ENCODE data around the gene ACSS3.
"Not testable (repeated sequence)": the region's sequence is repeated elsewhere in the genome, so short reads cannot be mapped to it uniquely, and the experiment has no call there.

Gene ACSS3

DNA sequence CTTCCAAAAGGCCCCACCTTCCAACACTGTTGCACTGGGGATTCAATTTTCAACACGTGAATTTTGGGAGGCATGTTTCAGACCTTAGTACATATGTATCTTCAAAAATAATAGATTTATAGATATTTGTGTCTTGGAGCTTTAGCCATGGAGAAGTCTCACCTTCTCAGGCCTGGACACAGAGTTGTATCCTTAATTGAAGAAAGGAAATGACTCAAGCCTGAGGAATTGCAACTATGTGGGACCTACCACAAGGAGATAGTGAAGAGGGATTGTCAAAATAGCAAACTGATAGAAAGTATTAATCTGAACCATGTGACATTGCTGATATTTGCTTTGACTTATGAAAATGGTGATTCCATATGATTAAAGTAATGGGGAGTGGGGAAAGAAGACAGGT is 89.8 kb downstream of the ACSS3 start:
- DNase-seq (ENCODE audit: low spot score) = no peak

DNA sequence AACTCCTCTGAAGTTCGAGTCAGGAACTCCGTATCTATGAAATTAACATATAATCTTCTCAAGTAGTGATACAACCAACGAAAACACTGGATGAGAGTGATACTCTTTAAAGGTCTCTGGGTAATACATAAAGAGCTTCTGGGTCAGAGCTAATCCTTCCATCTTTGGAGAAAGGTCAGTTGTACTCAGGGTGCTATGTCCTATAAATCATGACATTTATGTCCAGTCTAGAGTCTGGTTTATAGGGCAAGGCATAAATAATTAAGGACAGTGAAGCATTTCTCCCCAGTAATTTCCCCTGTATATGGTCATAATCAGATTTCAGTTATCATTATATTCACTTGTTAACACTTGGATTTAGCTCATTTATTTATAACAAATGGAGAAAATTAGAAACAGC is 90.6 kb downstream of the ACSS3 start:
- DNase-seq (ENCODE audit: low spot score) = no peak

DNA sequence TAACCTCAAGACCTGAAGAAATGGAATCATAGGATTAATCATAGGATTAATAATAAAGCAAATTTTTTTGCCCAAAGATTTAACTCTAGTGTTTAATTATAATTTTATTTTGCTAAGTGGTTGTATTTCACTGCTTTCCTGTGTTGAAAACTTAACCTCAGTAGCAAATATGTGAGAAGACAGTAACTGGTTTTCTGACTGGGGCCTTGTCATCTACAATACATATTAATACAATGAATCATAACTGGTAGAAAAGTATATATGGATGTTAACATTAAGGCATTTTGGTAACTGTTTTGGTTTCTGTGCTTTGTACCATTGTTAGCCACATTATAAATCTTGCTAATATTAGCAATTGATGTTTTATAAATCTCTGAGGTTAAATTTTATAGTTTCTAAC is 92.2 kb downstream of the ACSS3 start:
- no peak for DNase-seq (ENCODE audit: low spot score)

DNA sequence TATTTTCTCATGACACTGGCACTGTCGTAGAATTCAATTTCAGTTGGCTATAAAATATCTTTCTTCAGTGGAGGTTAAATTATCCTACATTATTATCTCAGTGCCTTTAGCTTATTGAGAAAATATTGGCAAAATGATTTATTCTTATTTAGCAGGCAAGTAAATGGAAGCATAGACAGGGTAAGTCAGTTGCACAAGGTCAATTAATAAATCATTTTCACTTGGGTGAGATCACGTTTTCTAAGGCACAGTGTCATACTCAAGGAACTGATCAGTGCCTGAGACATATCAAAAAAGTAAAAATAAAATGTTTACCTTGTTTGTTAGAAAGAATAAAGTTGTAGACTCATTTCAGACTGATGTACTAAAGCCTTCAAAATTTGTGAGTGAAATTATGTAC is 95.0 kb downstream of the ACSS3 start:
- no peak for DNase-seq (ENCODE audit: low spot score)

DNA sequence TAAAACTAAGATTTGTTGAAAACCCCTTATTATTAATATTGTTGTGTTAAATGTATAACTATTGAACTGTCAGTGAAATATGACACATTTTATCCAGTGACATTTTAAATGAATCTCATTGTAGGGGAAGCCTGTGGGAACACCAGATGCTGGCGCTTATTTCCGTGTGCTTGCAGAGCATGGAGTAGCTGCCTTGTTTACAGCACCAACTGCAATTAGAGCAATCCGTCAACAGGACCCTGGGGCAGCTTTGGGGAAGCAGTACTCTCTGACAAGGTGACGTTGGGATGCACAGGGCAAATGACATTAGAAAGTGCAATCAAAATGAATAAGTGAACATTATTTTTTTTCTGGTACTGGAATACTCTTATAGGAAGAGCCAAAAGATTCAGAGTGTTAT is 96.8 kb downstream of the ACSS3 start:
- DNase-seq (ENCODE audit: low spot score) = no peak

DNA sequence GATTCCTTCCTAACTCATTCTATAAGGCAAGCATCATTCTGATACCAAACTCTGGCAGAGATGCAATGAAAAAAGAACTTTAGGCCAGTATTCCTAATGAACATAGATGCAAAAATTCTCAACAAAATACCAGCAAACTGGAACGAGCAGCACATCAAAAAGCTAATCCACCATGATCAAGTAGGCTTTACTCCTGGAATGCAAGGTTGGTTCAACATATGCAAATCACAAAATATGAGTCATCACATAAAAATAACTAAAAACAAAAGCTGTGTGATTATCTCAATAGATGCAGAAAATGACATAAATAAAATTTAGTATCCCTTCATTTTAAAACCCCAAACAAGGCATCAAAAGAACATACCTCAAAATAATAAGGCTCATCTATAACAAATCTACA is 98.9 kb downstream of the ACSS3 start:
- DNase-seq (ENCODE audit: low spot score) = no peak

DNA sequence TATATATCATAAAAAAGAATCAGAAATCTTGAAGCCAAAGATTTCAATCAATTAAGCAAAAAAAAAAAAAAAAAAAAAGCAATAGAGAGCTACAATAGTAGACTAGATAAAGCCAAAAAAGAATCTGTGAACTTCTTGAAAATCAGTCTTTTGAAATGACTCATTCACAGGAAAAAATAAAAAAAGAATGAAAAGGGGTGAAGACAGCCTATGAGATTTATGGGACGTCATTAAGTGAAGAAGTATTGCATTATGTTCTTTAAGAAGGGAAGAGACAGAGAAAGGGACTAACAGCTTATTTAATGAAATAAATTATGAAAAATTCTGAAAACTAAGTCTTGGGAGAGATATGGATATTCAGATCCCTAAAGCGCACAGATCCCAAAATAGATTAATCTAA is 103.8 kb downstream of the ACSS3 start:
- no peak for DNase-seq (ENCODE audit: low spot score)

DNA sequence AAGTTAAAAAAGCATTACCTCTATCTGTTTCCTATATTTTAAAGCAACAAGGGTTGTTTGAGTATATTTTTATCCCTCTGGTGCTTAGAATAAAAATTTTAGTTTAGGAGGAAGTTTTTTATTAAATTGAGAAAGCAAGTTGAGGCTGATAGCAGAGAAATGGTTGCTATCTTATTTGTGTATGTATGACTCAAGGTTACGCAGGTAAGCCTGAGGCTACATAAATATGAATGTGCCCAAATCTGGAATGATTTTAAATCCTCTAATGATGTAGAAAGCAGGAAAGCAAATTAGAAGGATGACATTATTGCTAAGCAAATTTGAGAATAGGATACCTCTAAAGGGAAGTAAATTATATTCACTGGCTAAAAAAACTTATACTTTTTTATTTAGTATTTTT is 109.8 kb downstream of the ACSS3 start:
- DNase-seq (ENCODE audit: low spot score) = no peak

DNA sequence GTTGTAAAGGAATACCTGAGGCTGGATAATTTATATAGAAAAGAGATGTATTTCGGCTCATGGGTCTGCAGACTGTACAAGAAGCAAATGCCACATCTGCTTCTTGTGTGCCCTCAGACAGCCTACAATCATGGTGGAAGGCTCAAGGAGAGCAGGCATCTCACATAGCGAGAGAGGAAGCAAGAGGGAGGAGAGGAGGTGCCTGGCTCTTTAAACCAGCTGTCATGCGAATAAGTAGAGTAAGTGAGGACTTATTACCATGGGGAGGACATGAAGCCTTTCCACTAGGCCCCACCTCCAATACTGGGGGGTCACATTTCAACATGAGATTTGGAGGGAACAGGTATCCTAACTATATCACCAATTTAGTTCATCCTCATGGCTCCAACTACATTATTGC is 118.7 kb downstream of the ACSS3 start:
- no peak for DNase-seq (ENCODE audit: low spot score)

DNA sequence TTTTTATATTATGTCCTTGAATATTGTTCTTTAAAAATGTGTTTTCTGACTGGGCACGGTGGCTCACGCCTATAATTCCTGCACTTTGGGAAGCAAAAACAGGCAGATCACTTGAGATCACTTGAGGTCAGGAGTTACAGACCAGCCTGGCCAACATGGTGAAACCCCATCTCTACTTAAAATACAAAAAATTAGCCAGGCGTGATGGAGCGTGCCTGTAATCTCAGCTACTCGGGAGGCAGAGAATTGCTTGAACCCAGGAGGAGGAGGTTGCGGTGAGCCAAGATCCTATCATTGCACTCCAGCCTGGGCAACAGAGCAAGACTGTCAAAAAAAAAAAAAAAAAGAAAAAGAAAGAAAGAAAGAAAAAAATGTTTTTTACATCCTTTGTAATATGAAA is 122.7 kb downstream of the ACSS3 start:
- not testable (repeated sequence) for DNase-seq (ENCODE audit: low spot score)

DNA sequence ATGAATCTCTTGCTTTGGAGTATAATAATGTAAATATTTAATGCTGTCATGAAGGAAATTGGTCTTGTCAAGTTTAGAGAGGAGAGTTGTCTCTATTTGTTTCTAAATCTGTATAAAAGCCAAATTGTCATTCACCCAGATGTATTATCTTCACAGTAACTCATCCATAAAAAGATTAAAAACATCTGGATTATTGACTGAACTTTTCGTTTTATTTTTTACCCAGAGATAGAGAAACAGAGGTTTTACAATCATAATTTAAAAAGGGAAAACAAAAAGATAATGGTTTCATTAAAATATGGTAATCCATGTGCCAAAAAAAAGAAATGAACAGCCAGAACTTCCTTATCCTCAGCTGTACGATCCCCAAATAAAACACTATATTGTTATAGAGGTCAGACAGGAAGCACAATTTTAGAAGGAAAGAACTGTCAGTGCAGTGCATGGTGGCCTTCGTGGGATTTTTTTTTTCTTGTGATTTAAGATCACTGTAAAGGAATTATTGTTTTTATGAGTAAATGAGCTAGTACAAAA is 125.9 kb downstream of the ACSS3 start:
- DNase-seq (ENCODE audit: low spot score) = no peak

DNA sequence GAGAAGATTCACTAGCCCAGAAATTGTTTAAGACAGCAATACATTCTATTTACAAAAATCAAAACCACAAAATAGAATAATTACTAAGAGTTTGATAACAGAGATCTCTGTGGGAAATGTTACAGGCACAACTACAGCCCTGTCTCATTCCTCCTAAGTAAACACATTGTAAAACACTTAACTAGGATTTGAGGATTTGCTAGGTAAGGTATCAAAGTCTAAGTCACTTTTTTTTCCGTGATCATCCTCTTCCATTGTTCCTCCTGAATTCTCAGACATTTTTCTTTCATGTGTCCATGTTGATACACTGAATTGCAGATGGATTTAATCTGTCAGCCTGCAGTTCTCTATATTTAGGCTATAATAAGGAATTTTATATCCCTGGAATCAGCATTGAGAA is 127.5 kb downstream of the ACSS3 start:
- no peak for DNase-seq (ENCODE audit: low spot score)

DNA sequence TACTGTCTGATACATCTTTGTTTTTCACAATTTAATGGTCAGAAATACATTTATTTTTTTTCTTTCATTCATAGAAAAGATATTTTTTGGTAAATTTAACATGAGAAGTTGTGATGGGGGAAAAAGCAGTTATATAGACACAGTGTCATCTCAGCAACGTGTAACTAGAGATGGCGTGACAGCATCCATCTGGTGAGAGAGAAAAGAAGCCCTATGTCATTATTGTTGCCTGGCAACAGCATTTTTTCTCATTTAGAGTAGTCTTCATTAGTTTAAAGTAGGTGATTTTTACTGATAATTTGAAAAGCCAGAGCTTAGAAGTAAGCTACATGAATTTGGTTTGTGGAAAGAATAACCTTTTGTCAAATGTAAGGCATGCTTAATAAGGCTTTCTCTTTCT is 128.6 kb downstream of the ACSS3 start:
- DNase-seq (ENCODE audit: low spot score) = no peak

DNA sequence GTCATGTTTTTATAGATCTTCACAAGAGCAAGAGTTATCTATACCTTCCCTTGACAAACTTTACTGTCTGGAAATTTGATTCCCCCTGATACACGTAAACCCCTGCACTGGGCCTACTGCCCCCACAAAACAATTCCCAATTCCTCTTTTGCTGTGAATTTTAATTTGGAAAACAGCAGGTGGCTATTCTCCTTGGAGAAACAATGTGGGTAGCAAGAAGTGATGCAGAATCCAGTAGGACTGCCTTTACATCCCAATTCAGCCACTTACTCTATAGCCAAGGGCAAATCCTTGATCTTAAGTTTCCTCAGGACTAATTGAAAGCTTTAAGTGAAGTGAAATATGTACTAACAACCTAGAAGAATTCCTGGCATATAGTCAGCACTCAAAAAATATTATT is 129.3 kb downstream of the ACSS3 start:
- no peak for DNase-seq (ENCODE audit: low spot score)

DNA sequence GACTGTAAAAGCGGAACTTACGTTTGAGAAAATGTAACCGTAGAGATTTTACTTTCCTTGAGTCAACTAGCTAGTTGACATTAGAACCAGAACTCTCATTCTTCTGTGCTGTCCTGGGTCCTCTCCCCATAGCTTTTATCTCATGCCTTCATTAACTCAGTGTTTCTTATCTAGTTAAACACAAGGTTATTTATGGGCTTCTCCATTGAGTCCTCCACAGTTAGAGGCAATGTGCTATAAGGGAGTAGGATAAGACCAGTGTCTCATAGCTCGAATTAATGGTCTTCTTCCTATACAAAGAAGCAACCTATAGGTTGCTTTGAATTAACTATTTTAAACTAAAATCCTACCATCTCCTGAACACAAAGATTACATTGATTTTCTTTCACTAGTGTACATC is 129.8 kb downstream of the ACSS3 start:
- DNase-seq (ENCODE audit: low spot score) = no peak

DNA sequence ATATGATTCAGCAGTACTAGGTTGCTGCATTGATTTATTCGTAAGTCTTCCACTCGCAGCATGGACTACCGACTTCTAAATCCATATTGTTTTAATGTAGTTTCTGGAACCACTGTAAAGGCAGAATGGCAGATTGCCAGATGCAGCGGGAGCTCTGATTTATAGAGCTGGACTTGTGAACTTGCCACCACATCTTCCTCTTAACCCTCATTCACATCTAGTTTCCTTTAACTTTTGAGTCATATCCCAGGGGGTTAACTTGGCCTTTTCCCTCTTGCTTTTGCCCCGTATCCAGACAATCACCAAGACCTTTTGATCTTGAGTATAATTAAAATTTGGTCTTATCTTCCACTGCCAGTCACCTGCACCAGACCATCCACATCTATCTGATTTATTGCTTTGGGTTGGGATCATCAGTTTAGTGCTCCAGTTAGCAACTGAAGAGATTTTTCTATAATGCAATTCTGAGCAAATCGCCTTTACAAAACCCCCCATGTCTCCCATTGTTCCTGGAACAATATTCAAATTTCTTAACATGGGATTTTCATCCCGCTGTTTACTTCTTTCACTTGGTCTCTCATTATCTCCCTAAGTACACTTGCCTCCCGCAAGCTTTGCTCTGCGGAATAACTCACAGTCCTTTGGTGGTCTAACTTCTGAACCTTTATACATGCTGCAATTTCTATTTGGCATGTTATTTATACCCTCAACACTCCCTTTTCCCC is 130.5 kb downstream of the ACSS3 start:
- DNase-seq (ENCODE audit: low spot score) = no peak

DNA sequence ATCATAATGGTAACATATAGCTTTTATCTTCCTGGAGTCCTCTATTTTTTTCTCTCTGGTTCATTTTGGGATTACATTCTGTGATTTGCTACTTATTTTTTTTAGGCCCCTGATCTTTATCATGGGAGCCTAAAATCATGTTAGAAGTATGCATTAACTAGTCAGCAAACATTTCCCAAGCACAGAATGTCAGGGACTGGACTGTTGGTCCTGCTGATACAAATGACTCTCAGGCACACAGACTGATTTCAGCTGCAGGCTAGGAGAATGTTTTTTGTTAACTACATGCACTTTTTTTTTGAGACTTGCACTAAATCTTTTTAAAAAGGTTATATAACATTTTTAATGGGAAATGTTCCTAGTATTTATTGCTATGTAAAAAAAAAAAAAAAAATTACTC is 131.1 kb downstream of the ACSS3 start:
- no peak for DNase-seq (ENCODE audit: low spot score)

DNA sequence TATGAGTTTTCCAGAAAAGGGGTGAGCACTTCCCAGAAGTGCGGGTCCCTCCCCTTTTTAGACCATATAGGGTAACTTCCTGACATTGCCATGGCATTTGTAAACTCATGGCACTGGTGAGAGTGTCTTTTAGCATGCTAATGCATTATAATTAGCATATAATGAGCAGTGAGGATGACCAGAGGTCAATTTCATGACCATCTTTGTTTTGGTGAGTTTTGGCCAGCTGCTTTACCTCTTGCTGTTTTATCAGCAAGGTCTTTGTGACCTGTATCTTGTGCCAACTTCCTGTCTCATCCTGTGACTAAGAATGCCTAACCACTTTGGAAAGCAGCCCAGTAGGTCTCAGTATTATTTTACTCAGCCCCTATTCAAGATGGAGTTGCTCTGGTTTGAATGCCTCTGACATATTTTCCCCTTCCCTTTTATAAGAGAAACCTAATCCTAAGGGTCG is 131.9 kb downstream of the ACSS3 start:
- not testable (repeated sequence) for DNase-seq (ENCODE audit: low spot score)

DNA sequence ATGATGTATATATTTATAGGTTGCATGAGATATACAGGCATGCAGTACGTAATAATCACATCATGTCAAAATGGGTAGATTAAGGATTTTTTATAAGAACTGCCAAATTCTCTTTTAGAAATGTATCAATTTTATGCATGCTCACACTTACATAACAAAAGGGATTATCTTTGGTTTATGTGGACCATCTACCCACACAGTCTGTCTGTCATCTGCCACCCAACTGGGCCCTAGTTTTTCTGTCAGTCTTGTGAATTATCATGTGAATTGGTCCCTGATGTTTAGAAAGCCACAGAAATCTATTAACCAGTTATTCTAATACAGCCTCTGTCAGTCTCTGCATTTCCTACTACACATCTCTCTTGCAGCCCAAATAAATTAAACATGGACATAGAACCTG is 133.4 kb downstream of the ACSS3 start:
- DNase-seq (ENCODE audit: low spot score) = no peak

DNA sequence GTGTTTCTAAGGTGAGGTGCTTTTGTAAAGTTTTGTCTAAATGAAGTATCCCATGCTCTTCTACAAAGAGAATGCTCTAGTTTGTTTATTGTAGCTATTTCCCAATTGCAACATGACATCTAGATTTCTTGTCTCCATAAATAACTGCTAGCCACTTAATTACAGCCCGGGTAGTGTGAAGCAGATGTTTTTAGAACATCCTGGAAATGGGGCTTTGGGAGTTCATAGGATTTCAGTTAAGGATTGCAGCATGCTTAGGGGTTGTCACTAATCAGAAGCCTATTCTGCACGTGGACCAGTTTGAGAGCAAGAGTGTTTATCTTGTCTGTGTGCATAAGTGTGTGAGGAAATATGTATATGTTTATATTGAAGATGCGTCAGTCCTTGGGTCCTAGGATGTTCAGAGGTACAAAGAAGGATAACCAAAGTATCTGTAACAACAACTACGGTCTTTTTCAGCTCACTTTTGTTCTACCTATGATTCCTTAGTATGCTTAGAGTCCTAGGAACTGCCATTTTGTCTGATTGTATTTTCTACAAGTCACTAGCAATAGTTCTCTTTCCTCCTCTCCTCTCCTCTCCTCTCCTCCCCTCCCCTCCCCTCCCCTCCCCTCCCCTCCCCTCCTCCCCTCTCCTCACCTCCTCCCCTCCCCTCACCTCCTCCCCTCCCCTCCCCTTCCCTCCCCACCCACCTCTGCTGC is 135.3 kb downstream of the ACSS3 start:
- DNase-seq (ENCODE audit: low spot score) = no peak

DNA sequence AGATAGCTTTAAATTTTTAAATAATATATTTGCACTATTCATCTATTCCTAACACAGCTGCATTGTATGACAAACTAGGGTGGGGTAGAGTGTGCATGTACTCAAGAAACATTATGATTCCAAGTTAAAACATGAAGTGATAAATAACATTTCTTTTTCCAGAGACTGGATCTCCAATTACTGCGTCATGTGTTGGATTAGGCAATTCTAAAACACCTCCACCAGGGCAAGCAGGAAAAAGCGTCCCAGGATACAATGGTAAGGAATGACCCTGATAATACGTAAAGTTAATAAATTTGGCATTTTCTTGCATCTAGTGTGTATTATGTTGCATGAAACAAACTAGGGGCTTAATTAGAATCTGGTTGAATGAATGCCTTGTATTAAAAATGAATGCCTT is 138.9 kb downstream of the ACSS3 start:
- no peak for DNase-seq (ENCODE audit: low spot score)

DNA sequence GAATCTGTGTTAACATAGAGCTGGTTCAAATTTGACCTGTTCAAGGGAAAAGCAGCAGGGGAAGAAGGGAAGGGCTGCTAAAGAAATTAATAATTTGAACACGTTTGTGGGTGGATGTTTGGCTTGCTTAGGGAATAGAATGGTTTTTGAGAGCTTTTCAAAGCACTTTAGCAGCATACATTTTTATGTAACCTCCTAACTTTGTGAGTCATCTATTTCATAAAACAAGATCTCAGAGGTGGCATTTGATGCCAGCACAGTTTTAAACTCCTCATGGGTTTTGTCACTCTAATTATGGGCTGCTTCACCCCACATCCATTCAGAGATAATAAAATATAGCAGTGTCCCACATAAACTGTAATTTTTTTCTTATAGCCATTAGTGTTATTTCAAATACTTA is 143.8 kb downstream of the ACSS3 start:
- DNase-seq (ENCODE audit: low spot score) = no peak

DNA sequence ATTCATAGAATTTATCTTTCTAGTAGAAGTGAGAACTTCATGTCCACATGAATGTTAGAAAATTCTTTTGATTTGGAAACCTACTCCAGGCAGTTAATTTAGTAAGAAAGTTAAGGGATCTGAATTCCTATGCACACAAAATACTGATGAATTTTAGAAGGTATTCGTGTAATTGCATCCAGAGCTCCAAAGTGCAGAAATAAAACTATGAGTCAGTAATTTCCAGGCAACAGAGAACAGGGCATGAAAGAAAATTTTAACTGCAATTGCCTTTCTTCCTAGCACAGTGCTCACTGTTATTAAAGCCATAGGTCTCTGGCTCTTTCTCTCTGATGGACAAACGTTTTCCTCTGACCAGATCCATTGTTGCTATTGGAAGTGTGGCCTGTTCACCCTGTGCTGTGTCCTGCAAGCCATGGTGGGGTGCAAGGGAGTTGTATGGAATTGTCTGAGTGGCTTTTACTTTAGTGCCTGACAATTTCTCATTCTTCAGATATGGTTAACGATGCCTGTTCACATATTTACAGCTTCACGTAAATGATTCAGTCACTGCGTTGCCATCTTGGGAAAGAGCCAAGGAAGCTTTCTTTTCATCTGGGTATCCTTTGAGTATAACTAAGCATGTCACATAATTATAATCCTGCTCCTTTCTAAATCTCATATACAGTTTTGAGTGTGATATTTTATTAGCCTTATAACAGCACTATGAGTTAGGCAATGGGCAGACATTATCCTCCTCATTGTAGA is 145.1 kb downstream of the ACSS3 start:
- no peak for DNase-seq (ENCODE audit: low spot score)

Measured in D341Med (cell line).